ENCODE measurements around the gene SART3.

SART3 gene, protein sequence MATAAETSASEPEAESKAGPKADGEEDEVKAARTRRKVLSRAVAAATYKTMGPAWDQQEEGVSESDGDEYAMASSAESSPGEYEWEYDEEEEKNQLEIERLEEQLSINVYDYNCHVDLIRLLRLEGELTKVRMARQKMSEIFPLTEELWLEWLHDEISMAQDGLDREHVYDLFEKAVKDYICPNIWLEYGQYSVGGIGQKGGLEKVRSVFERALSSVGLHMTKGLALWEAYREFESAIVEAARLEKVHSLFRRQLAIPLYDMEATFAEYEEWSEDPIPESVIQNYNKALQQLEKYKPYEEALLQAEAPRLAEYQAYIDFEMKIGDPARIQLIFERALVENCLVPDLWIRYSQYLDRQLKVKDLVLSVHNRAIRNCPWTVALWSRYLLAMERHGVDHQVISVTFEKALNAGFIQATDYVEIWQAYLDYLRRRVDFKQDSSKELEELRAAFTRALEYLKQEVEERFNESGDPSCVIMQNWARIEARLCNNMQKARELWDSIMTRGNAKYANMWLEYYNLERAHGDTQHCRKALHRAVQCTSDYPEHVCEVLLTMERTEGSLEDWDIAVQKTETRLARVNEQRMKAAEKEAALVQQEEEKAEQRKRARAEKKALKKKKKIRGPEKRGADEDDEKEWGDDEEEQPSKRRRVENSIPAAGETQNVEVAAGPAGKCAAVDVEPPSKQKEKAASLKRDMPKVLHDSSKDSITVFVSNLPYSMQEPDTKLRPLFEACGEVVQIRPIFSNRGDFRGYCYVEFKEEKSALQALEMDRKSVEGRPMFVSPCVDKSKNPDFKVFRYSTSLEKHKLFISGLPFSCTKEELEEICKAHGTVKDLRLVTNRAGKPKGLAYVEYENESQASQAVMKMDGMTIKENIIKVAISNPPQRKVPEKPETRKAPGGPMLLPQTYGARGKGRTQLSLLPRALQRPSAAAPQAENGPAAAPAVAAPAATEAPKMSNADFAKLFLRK

DNA sequence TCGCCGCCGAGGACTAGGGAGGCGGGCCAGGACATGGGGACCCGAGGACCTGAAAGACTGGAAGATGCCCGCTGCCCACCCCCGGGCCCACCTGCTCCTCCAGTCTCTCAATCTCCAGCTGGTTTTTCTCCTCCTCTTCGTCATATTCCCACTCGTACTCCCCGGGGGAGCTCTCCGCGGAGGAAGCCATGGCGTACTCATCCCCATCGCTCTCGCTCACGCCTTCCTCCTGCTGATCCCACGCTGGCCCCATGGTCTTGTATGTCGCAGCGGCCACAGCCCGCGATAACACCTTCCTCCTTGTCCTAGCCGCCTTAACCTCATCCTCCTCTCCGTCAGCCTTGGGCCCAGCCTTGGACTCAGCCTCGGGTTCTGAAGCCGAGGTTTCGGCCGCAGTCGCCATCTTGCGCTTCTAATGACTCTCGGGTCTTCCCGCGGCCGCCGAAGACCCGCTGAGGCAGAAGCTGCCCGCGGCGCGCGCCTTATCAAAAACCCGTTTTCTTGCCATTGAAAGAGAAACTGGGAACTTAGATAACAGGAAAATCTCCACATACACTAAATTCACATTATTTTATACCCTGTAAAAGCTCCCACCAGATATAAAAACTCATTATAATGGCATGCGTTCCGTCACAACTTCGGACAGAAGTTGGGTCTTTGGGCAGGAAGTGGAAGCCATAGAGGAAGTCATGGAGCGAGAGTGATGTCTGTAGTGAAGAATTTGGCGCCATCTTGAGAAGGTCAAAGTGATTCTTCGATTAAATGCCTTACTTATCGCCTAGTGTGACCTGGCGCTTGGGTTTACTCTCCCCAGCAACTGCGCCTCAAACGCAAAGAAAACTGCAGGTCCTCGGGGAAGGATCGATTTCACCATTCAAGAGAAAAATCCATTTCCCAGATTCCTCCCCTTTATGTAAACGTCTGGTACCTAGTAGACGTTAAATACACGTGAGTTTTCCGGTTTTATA lies at the start of gene SART3:
SART3 (minus strand) TSS at position 422 of the 968 bp plus-strand sequence; CDS start at position 403, 19 bp downstream.
- DNase-seq = peak; percentile 60

- DNase-seq = no peak
Observed at GRCh38 chr12:108610336-108610815, 49.4 kb upstream of the SART3 start.

DNA sequence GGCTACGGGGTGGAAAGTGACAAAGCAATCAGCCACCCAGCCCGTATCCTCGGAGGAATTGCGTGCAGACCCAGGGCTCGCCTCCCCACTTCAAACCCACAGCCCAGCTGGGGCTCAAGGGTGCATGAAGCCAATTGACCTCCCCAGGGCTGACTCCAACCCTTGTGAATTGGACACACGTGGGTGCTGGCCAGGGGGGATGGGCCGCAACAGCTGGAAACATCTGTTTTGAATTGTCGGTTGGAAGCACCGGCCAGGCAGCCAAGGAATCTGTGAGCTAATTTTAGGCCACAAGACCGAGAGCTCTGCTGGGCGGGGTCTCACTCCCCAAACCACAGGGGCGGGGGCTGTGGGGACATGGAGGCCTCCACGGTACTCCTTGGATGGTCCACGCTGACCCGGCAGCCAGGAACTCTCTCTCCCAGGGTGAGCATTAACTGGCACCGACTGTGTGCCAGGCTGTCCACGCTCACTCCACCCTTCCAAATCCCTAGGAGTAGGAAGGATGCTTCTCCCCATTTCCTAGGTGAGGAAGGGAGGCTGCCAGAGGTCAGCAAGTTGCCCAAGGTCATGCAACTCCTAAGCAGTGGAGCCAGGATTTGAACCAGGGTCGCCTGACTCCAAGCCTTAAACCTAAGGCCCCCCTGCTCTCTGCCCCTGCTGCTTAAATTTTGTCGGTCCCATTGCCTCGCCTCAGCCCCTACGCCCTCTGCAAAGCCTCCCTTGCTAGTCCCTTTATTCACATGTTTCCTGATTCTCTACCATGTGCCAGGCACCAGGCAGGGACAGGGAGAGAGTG lies 48.8 kb upstream of the SART3 start:
- DNase-seq = no peak

GRCh38 chr12:108608616-108609015 lies 47.6 kb upstream of the SART3 start:
- no peak for DNase-seq

- no peak for DNase-seq
Observed at GRCh38 chr12:108607981-108608600, 47.1 kb upstream of the SART3 start.

- no peak for DNase-seq
Observed at GRCh38 chr12:108606492-108606891, 45.5 kb upstream of the SART3 start.

- DNase-seq = no peak
Observed at GRCh38 chr12:108605690-108606406, 44.9 kb upstream of the SART3 start.

DNA sequence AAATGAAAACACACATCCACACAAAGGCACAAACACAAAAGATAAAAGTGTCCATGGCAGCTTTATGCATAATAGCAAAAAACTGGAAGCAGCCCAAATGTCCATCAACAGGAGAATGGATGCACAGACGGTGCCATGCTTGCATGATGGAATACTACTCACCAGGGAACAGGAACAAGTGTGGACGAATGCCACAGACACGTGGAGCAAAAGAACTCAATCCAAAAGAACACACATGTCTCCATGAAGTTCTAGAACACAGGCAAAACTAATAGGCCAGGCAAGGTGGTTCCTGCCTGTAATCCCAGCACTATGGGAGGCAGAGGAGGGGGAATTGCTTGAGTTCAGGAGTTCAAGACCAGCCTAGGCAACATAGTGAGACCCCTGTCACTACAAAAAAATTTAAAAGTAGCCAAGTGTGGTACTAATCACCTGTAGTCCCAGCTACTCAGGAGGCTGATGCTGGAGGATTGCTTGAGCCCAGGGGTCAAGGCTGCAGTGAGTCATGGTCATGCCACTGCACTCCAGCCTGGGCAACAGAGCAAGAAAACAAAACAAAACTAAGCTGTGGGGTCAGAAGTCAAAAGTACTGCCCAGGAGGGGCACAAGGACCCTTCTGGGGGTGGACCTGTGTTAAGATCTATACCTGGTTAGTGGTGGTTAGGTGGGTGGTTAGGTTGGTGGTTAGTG lies 44.2 kb upstream of the SART3 start:
- DNase-seq = no peak

GRCh38 chr12:108604208-108604941 lies 43.4 kb upstream of the SART3 start:
- DNase-seq = no peak

- no peak for DNase-seq
Observed at GRCh38 chr12:108603743-108604142, 42.8 kb upstream of the SART3 start.

GRCh38 chr12:108602976-108603704 lies 42.2 kb upstream of the SART3 start:
- no peak for DNase-seq

- DNase-seq = no peak
Observed at GRCh38 chr12:108602209-108602705, 41.3 kb upstream of the SART3 start.

- DNase-seq = no peak
Observed at GRCh38 chr12:108600702-108601007, 39.7 kb upstream of the SART3 start.

DNA sequence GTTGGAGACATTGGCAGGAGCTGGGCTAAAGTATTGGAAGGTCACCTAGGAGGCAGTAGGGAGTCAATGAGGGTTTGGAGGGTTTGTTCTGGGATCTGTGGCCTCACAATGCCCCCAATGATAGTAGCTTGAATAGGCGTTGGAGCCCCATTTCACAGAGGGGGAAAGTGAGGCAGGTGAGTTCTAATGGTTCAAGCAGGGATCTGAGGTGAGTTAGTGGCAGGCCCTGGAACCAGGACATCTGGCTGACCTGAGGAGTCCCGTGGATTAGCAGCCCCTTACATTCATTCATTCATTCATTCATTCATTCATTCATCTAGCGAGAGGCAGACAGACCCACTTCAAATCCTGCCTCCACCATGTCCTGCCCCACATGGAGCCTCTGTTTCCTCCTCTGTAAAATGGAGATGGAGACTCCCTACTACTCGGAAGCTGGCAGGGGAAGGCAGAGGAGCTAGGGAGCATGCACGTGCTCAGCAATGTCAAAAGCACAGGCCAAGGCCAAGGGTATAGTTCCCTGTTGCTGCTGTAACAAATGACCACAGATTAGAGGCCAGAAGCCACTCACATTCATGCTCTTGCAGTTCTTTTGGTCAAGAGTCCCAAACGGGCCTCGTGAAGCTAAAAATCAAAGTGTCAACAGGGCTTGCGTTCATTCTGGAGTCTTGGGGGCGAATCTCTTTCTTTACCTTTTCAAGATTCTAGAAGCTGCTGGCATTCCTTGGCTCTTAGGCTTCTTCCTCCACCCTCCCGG lies 39.2 kb upstream of the SART3 start:
- no peak for DNase-seq

- no peak for DNase-seq
Observed at GRCh38 chr12:108599541-108599940, 38.6 kb upstream of the SART3 start.

DNA sequence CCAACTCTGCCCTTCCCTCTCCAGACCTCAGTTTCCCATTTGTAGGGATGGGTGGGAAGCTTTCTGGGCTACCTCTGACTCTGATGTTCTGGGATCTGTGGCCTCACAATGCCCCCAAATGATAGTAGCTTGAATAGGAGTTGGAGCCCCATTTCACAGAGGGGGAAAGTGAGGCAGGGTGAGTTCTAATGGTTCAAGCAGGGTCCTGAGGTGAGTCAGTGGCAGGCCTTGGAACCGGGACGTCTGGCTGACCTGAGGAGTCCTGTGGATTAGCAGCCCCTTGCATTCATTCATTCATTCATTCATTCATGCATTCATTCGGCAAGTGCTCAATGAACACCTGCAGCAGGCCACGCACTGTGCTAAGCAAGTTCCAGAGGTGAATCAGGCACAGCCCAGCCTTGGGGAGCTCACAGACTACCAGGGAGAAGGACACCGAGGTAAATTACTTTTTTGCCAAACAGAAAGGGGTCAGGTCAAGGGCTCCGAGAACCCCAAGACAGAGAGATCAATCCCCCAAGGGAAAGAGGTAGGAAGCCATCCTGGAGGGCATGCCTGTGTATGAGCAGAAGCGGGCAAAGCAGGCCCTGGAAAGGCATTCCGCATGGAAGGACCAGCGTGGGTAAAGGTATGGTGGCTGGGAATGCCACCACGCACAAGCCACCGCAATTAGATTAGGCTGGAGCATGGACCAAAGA lies 37.7 kb upstream of the SART3 start:
- no peak for DNase-seq

All from NCI-H524 treated with DMSO at 0.1 percent for 48 hours (cell line).